Brain pericyte (primary cell): ENCODE measurements around the gene PRIM2.
"Not testable (repeated sequence)": the region's sequence is repeated elsewhere in the genome, so short reads cannot be mapped to it uniquely, and the experiment has no call there.

Experiments
- DNase-seq: peaks from one replicate; pipeline ENCODE4 v3.0.0-alpha.2; 2012; ENCODE audit warnings: low read depth, low spot score

The PRIM2 gene

GRCh38 chr6:57605303-57605702 lies 287.9 kb downstream of the PRIM2 start:
- not testable (repeated sequence) for DNase-seq

GRCh38 chr6:57606331-57606730 lies 288.9 kb downstream of the PRIM2 start:
- DNase-seq: not testable (repeated sequence)

- DNase-seq: not testable (repeated sequence)
Observed at GRCh38 chr6:57610612-57611011, 293.2 kb downstream of the PRIM2 start.

- not testable (repeated sequence) for DNase-seq
Observed at GRCh38 chr6:57618959-57619358, 301.5 kb downstream of the PRIM2 start.

GRCh38 chr6:57631773-57632172 lies 314.3 kb downstream of the PRIM2 start:
- DNase-seq: not testable (repeated sequence)

- not testable (repeated sequence) for DNase-seq
Observed at GRCh38 chr6:57658526-57658925, 341.1 kb downstream of the PRIM2 start.

GRCh38 chr6:57659794-57660193 lies 342.4 kb downstream of the PRIM2 start:
- DNase-seq: not testable (repeated sequence)

GRCh38 chr6:57660940-57661339 lies 343.5 kb downstream of the PRIM2 start:
- not testable (repeated sequence) for DNase-seq

GRCh38 chr6:57668108-57668507 lies 350.7 kb downstream of the PRIM2 start:
- DNase-seq: not testable (repeated sequence)

- DNase-seq: not testable (repeated sequence)
Observed at GRCh38 chr6:57671237-57671636, 353.8 kb downstream of the PRIM2 start.

- DNase-seq: not testable (repeated sequence)
Observed at GRCh38 chr6:57671937-57672627, 354.7 kb downstream of the PRIM2 start.

- DNase-seq: not testable (repeated sequence)
Observed at GRCh38 chr6:57673281-57673680, 355.9 kb downstream of the PRIM2 start.

GRCh38 chr6:57675386-57675785 lies 358.0 kb downstream of the PRIM2 start:
- DNase-seq: not testable (repeated sequence)

- DNase-seq: not testable (repeated sequence)
Observed at GRCh38 chr6:57696382-57696781, 379.0 kb downstream of the PRIM2 start.
